Neutrophil (primary cell): ENCODE measurements around the gene ANKRD65.

ENCODE experiments used
- H3K27ac ChIP-seq: fragments of 200-600 bp; sonication (generic); 2 replicates; pipeline ENCODE4 v1.5.1; 2016; ENCODE audit warnings: mild to moderate bottlenecking, moderate library complexity
- H3K27me3 ChIP-seq: fragments of 200-600 bp; sonication (generic); 2 replicates; pipeline ENCODE4 v1.6.0; 2016; ENCODE audit warnings: mild to moderate bottlenecking
- H3K36me3 ChIP-seq: fragments of 200-600 bp; sonication (generic); 2 replicates; pipeline ENCODE4 v1.5.1; 2017
- H3K4me1 ChIP-seq, 2 experiments: fragments of 200-600 bp in 1 of 2; sonication (generic) in 1 of 2; 1 replicate in 1 of 2; 2 replicates in 1 of 2; pipeline versions ENCODE4 v1.5.1 to v1.6.1; 2013 to 2016; ENCODE audit warnings: low read depth in 1 of 2, low read length in 1 of 2, mild to moderate bottlenecking in 1 of 2, moderate library complexity in 1 of 2; ENCODE audit not compliant: control insufficient read depth in 1 of 2, insufficient read depth in 1 of 2
- H3K4me3 ChIP-seq, 2 experiments: fragments of 200-600 bp in 1 of 2; sonication (generic) in 1 of 2; 1 replicate in 1 of 2; 2 replicates in 1 of 2; pipeline ENCODE4 v1.5.1; 2013 to 2016; ENCODE audit warnings: low read depth in 1 of 2, low read length in 1 of 2, mild to moderate bottlenecking in 1 of 2, moderate library complexity in 1 of 2
- H3K9me3 ChIP-seq: fragments of 200-600 bp; sonication (generic); 2 replicates; pipeline ENCODE4 v1.5.1; 2016
- TF ChIP-seq, protein P1 (sequence below): fragments of 200-600 bp; sonication (generic); IDR thresholded peaks from 2 replicates; pipeline ENCODE4 v1.5.1; 2016; ENCODE audit warnings: antibody characterized with exemption

ANKRD65 gene

DNA sequence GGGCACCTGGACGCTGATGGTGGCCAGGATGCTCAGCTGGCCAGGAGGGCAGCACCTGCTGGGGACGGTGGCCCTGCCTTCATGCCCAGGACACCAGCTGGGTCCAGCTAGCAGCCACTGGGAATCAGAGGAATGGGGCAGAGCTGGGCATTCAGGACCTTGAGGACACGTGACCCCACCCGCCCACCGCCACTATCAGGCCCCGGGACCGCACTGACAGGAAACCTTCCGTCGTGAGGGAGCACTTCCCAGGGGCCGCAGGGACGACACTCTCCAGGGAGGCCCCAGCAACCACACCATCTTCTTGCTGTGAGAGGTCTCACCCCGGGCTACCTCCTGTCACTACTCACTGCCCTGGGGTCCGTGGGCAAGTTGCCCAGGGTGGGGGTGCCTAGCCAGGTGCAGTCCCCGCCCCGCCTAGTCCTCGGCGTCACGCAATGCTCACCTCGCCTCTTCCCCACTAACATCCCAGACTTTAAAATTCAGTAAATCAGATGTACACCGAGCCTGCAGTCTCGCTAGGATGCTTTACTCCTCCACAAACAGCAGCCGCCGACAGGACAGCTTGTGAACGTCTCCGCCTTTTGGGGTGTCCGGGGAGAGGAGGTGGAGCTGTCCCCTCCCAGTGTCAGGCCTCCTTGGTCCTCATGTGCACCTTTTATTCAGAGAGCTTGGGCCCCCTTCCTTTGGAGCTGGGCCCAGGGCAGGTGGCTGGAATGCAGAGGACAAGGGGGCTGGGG is 19.4 kb upstream of the ANKRD65 start:
- TF ChIP-seq, protein P1, sequence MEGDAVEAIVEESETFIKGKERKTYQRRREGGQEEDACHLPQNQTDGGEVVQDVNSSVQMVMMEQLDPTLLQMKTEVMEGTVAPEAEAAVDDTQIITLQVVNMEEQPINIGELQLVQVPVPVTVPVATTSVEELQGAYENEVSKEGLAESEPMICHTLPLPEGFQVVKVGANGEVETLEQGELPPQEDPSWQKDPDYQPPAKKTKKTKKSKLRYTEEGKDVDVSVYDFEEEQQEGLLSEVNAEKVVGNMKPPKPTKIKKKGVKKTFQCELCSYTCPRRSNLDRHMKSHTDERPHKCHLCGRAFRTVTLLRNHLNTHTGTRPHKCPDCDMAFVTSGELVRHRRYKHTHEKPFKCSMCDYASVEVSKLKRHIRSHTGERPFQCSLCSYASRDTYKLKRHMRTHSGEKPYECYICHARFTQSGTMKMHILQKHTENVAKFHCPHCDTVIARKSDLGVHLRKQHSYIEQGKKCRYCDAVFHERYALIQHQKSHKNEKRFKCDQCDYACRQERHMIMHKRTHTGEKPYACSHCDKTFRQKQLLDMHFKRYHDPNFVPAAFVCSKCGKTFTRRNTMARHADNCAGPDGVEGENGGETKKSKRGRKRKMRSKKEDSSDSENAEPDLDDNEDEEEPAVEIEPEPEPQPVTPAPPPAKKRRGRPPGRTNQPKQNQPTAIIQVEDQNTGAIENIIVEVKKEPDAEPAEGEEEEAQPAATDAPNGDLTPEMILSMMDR: no peak
- H3K4me3 ChIP-seq: no peak overlapping the region
- no peaks in the 10 kb centered on the region for H3K36me3 ChIP-seq
- H3K27ac ChIP-seq: no peak overlapping the region
- peaks cover 40% of the 10 kb centered on the region for H3K27me3 ChIP-seq
- peaks cover 6 to 7% of the 10 kb centered on the region in 2 experiments for H3K4me1 ChIP-seq
- H3K9me3 ChIP-seq: no peaks in the 10 kb centered on the region

DNA sequence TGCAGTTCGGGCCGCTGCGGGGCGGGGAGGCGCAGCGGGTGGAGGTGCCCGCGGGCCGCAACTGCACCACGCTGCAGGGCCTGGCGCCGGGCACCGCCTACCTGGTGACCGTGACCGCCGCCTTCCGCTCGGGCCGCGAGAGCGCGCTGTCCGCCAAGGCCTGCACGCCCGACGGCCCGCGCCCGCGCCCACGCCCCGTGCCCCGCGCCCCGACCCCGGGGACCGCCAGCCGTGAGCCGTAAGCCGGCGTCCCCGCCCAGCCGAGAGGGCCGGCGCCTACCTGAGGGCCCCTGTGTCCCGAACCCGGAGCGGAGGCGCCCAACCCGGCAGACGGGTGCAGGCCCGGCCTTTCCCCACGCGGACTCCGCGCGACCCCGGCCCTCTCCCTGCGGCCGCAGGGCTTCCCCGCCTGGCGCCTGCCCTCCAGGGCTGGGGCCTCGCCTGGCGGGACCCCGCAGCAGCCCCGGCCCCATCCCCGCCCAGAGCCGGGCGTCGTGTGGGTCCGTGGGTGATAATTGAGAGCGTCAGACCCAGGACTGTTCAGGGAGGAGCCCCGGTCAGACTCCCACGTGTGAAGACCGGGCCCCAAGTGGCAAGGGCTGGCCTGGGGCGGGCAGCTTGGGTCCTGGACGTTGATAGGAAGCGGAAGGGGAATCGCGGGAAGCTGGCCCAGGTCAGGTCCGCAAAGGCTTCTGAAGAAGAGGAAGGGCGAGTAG is 18.6 kb upstream of the ANKRD65 start:
- TF ChIP-seq, protein P1: no peak
- Histone ChIP-seq H3K36me3 (no peaks in the 10 kb centered on the region), H3K27me3 (peaks cover 47% of the 10 kb centered on the region), H3K4me1 (peaks cover 6 to 11% of the 10 kb centered on the region in 2 experiments), H3K4me3 (no peak overlapping the region), H3K9me3 (no peaks in the 10 kb centered on the region), H3K27ac (no peak overlapping the region)

DNA sequence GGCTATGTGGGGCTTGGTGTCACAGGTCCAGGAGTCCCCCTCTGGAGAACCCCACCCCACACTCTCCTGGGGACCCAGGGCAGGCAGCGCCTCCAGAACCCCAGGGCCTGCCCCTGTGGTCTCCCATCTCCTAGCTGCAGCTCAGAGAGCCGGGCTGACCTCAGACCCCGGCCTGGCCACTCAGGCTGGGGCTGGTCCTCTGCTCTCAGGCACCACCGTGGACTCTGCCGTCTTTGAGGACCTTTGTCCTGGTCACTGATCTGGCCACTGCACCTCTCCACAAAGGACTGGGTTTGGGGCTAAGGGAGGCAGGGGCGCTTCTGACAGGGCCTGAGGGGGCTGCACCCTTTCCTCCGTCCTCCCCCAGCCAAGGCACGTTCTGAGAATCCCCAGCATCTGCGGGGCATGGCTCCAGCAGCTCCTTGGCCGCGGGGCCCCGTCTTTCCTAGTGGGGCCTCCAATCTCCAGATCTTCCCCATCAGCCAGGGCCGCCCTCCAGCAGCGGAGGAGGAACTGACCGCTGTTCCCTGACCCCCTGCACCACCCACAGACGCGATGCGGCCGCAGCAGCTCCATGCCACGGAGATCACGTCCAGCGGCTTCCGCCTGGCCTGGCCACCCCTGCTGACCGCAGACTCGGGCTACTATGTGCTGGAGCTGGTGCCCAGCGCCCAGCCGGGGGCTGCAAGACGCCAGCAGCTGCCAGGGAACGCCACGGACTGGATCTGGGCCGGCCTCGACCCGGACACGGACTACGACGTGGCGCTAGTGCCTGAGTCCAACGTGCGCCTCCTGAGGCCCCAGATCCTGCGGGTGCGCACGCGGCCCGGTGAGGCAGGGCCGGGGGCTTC is 17.7 kb upstream of the ANKRD65 start:
- no peaks in the 10 kb centered on the region for H3K36me3 ChIP-seq
- H3K9me3 ChIP-seq: no peaks in the 10 kb centered on the region
- no peak overlapping the region for H3K4me3 ChIP-seq
- TF ChIP-seq, protein P1: no peak
- H3K27me3 ChIP-seq: peaks cover 57% of the 10 kb centered on the region
- peaks cover 6 to 11% of the 10 kb centered on the region in 2 experiments for H3K4me1 ChIP-seq
- H3K27ac ChIP-seq: no peak overlapping the region

DNA sequence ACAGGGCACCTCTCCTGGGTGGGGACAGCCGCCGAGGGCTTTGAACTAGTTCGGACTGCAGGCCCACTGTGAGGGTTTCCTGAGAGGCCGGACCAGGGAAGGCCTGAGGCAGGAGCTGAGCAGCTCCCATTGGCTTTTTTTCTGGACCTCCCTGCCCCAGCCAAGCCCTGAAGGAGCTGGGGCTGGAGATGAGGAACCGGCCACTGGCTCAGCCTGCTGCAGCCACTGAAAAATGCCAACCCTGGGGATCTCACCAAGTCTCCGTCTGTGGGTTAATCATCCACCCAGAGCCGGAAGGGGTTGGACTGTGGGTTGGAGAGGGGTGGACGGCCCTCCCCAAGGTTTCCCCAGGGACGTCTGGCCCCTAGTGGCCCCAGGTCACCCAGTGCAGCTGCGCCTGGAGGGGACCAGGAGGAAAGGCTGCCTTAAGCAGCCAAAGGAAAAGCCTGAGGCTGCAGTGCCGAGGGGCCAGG is 16.9 kb upstream of the ANKRD65 start:
- TF ChIP-seq, protein P1: no peak
- H3K9me3 ChIP-seq: no peaks in the 10 kb centered on the region
- H3K27ac ChIP-seq: no peak overlapping the region
- H3K4me3 ChIP-seq: no peak overlapping the region
- H3K4me1 ChIP-seq: peaks cover 6 to 11% of the 10 kb centered on the region in 2 experiments
- no peaks in the 10 kb centered on the region for H3K36me3 ChIP-seq
- peaks cover 65% of the 10 kb centered on the region for H3K27me3 ChIP-seq

DNA sequence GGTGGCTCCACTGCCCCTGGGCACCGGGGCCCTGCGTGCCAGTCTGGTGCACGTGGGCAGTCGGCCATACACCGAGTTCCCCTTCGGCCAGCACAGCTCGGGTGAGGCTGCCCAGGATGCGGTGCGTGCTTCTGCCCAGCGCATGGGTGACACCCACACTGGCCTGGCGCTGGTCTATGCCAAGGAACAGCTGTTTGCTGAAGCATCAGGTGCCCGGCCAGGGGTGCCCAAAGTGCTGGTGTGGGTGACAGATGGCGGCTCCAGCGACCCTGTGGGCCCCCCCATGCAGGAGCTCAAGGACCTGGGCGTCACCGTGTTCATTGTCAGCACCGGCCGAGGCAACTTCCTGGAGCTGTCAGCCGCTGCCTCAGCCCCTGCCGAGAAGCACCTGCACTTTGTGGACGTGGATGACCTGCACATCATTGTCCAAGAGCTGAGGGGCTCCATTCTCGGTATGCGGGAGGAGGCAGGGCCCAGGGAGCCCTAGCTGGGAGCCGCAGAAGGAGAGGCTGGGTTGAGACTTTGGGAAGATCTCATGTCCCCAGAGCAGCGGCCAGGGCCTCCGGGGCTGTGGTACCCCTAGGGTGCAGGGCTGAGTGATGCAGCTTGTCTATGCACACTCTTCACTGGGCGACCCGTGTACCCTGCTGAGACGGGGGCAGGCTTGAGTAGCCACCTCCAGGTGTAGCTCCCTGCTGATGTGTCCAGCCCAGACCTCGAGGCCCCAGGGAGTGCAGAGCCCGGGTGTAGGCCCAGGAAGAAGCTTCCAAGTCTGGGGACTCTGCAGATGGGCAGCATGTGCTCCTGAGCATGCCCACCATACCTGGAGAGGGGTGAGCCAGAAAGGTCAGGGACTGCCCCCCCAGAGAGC is 16.2 kb upstream of the ANKRD65 start:
- Histone ChIP-seq H3K4me1 (peaks cover 6 to 11% of the 10 kb centered on the region in 2 experiments), H3K36me3 (no peaks in the 10 kb centered on the region), H3K27me3 (peaks cover 72% of the 10 kb centered on the region), H3K4me3 (no peak overlapping the region), H3K27ac (no peak overlapping the region), H3K9me3 (no peaks in the 10 kb centered on the region)
- TF ChIP-seq, protein P1: no peak
